GM12878 (cell line): ENCODE measurements around the gene RECQL5. TPM values are rescaled to one million over a fixed set of nuclear protein-coding genes. Genes with fewer than 3 reads are reported as not detected.

Experiments used
- ATAC-seq: fragments of 200-7000 bp; cut with Tn5 transposase; 3 replicates; pipeline ENCODE4 v1.9.1; 2020; ENCODE audit warnings: mild to moderate bottlenecking, moderate library complexity
- BruUV-seq: library from RNA; stranded (reverse); fragments of 400-500 nt; replicated peaks from 2 replicates; lab custom pipeline; 2021; lab: Mats Ljungman, UMichigan
- CTCF ChIA-PET: fragments of 300-600 bp; sonication (Branson Sonifier 250); formaldehyde crosslinking; extraction: SDS; loops from one replicate; lab custom pipeline; 2021; ENCODE audit warnings: inconsistent platforms; lab: Yijun Ruan, JAX
- POLR2A ChIA-PET: fragments of 350-600 bp; formaldehyde crosslinking; extraction: SDS; loops from one replicate; lab custom pipeline; 2021; ENCODE audit warnings: inconsistent platforms; lab: Charles Lee
- RAD21 ChIA-PET: fragments of 300-600 bp; sonication (Branson Sonifier 250); formaldehyde crosslinking; loops from one replicate; lab custom pipeline; 2023; ENCODE audit warnings: antibody characterized with exemption; ENCODE audit not compliant: unreplicated experiment; lab: Charles Lee
- SMC1A ChIA-PET: fragments of 300-600 bp; sonication (Branson Sonifier 250); formaldehyde crosslinking; loops from one replicate; lab custom pipeline; 2023; ENCODE audit not compliant: unreplicated experiment, uncharacterized antibody; lab: Charles Lee
- DNase-seq: peaks from one replicate; pipeline ENCODE4 v3.0.0-alpha.2; 2011; ENCODE audit warnings: low read depth, low spot score
- FAIRE-seq: peaks from 3 replicates; lab custom pipeline; 2011; peaks lifted over from hg19 to GRCh38; lab: Jason Lieb, UNC
- H2AFZ ChIP-seq: 2 replicates; pipeline ENCODE4 v1.6.0; 2011; ENCODE audit warnings: low read depth, low read length, control low read depth; ENCODE audit not compliant: control insufficient read depth
- H3K27ac ChIP-seq: 2 replicates; pipeline ENCODE4 v1.5.1; 2011; ENCODE audit warnings: control low read depth; ENCODE audit not compliant: control insufficient read depth, insufficient read depth
- H3K27me3 ChIP-seq, 2 experiments: replicated peaks in 1 of 2; 2 replicates each; pipeline versions ENCODE4 v1.6.0 to v1.6.1; 2011; ENCODE audit warnings: low read length in 1 of 2; ENCODE audit not compliant: control insufficient read depth in 2 of 2, insufficient read depth in 2 of 2
- H3K36me3 ChIP-seq, 2 experiments: 2 replicates each; pipeline ENCODE4 v1.5.1; 2011; ENCODE audit warnings: low read length in 1 of 2; ENCODE audit not compliant: control insufficient read depth in 2 of 2, insufficient read depth in 2 of 2
- H3K4me1 ChIP-seq: 2 replicates; pipeline ENCODE4 v1.6.1; 2011; ENCODE audit warnings: mild to moderate bottlenecking, low read length, moderate library complexity, mixed read lengths; ENCODE audit not compliant: control insufficient read depth, insufficient read depth
- H3K4me2 ChIP-seq: 2 replicates; pipeline ENCODE4 v1.6.0; 2011; ENCODE audit warnings: control low read depth; ENCODE audit not compliant: control insufficient read depth, insufficient read depth
- H3K4me3 ChIP-seq: fragments of 200-600 bp; sonication (generic); 2 replicates; pipeline ENCODE4 v1.5.1; 2016
- H3K79me2 ChIP-seq: 2 replicates; pipeline ENCODE4 v1.6.0; 2011; ENCODE audit warnings: low read length; ENCODE audit not compliant: control insufficient read depth, insufficient read depth
- H3K9ac ChIP-seq: 2 replicates; pipeline ENCODE4 v1.8.0; 2011; ENCODE audit warnings: low read length, control low read depth, mixed read lengths; ENCODE audit not compliant: control insufficient read depth, insufficient read depth
- H3K9me3 ChIP-seq: replicated peaks from 3 replicates; pipeline ENCODE4 v1.5.1; 2011; ENCODE audit warnings: mild to moderate bottlenecking, low read length; ENCODE audit not compliant: control insufficient read depth, insufficient read depth
- H4K20me1 ChIP-seq: 2 replicates; pipeline ENCODE4 v1.6.0; 2011; ENCODE audit not compliant: control insufficient read depth, insufficient read depth
- CBFB ChIP-seq: IDR thresholded peaks from 2 replicates; pipeline ENCODE4 v1.6.1; 2016; ENCODE audit warnings: antibody characterized with exemption, low read depth
- CEBPB ChIP-seq, 2 experiments: fragments of 150-350 bp in 1 of 2; IDR thresholded peaks; 2 replicates each; pipeline ENCODE4 v1.6.1; 2012 to 2014; ENCODE audit warnings: low read depth in 2 of 2, low read length in 2 of 2, borderline replicate concordance in 1 of 2, inconsistent platforms in 1 of 2
- EGR1 ChIP-seq, 2 experiments: IDR thresholded peaks; 1 replicate in 1 of 2; 2 replicates in 1 of 2; pipeline ENCODE4 v1.6.1; 2011 to 2012; ENCODE audit warnings: low read depth in 2 of 2, low read length in 2 of 2, borderline replicate concordance in 1 of 2, mild to moderate bottlenecking in 1 of 2, moderate library complexity in 1 of 2
- FOXM1 ChIP-seq: IDR thresholded peaks from 2 replicates; pipeline ENCODE4 v1.6.1; 2012; ENCODE audit warnings: low read depth, mild to moderate bottlenecking, inconsistent platforms, low read length, moderate library complexity
- IKZF1 ChIP-seq: fragments of 450-650 bp; conservative IDR thresholded peaks from 2 replicates; pipeline ENCODE4 v1.6.1; 2017; ENCODE audit warnings: antibody characterized with exemption, mild to moderate bottlenecking
- MTA2 ChIP-seq: fragments of 450-650 bp; IDR thresholded peaks from 2 replicates; pipeline ENCODE4 v1.6.1; 2016; ENCODE audit warnings: low read depth, mild to moderate bottlenecking, moderate library complexity
- NFYA ChIP-seq: IDR thresholded peaks from 2 replicates; pipeline ENCODE4 v1.6.1; 2011; ENCODE audit warnings: low read depth, mild to moderate bottlenecking, low read length, improper control_type of control experiment, borderline replicate concordance
- NR2C1 ChIP-seq: fragments of 450-650 bp; IDR thresholded peaks from 2 replicates; pipeline ENCODE4 v1.6.1; 2017; ENCODE audit warnings: antibody characterized with exemption, mild to moderate bottlenecking, moderate library complexity
- NR2F1 ChIP-seq: fragments of 450-650 bp; conservative IDR thresholded peaks from 2 replicates; pipeline ENCODE4 v1.6.1; 2017; ENCODE audit warnings: mild to moderate bottlenecking
- PAX5 ChIP-seq: IDR thresholded peaks from 2 replicates; pipeline ENCODE4 v1.6.1; 2011; ENCODE audit warnings: low read depth, low read length, borderline replicate concordance
- POLR2AphosphoS5 ChIP-seq: IDR thresholded peaks from 2 replicates; pipeline ENCODE4 v1.6.1; 2011; ENCODE audit warnings: mild to moderate bottlenecking, low read length, inconsistent platforms
- TBL1XR1 ChIP-seq: IDR thresholded peaks from 2 replicates; pipeline ENCODE4 v1.6.1; 2012; ENCODE audit warnings: low read depth, low read length, improper control_type of control experiment
- YBX1 ChIP-seq: fragments of 450-650 bp; IDR thresholded peaks from 2 replicates; pipeline ENCODE4 v1.6.1; 2016; ENCODE audit warnings: antibody characterized with exemption
- ZNF217 ChIP-seq: fragments of 450-650 bp; IDR thresholded peaks from 2 replicates; pipeline ENCODE4 v1.6.1; 2017; ENCODE audit warnings: antibody characterized with exemption, mild to moderate bottlenecking
- ZSCAN29 ChIP-seq: fragments of 450-650 bp; IDR thresholded peaks from 2 replicates; pipeline ENCODE4 v1.6.1; 2017; ENCODE audit warnings: mild to moderate bottlenecking, moderate library complexity
- WGBS: methylation state at CpG from one replicate; pipeline ENCODE4 v1.1.6; 2016; ENCODE audit warnings: low lambda C conversion rate; ENCODE audit not compliant: insufficient replicate concordance, insufficient coverage; ENCODE audit errors: missing lambda C conversion rate; 5-methylcytosine and 5-hydroxymethylcytosine counted together
- in situ Hi-C: fragments of 300-500 bp; cut with MboI; formaldehyde crosslinking; loops from 9 replicates; pipeline ENCODE4 v1.14.3; 2018; ENCODE audit warnings: mixed read lengths
- intact Hi-C: fragments of 100-400 bp; cut with micrococcal nuclease; formaldehyde crosslinking; loops from one replicate; pipeline ENCODE4 v1.14.2; 2022; ENCODE audit not compliant: unreplicated experiment
- polyA plus RNA-seq, 11 experiments: library from polyadenylated mRNA; depleted of rRNA in 4 of 11; unstranded in 6 of 11; stranded (reverse) in 5 of 11; fragments of >200 nt; fragmentation: Nextera tagmentation in 4 of 11; fragmentation: Illumina TruSeq in 1 of 11; extraction: Ambion mirVana in 4 of 11; extraction: Trizol in 1 of 11; gene quantifications; 1 replicate in 1 of 11; 2 replicates in 10 of 11; pipeline versions ENCODE4 v1.2.1 to v1.2.3, GENCODE V29; 2011 to 2016; ENCODE audit warnings: inconsistent platforms in 2 of 11, missing spikeins in 2 of 11, low read depth in 1 of 11
- total RNA-seq, 4 experiments: library from RNA; depleted of rRNA in 3 of 4; stranded (reverse); fragments of >200 nt in 3 of 4; fragmentation: Illumina TruSeq in 1 of 4; extraction: Trizol in 1 of 4; gene quantifications; 2 replicates each; pipeline versions ENCODE4 v1.2.1 to v1.2.3, GENCODE V29; 2013 to 2021
- TF ChIP-seq, protein P1 (sequence below): fragments of 450-650 bp; conservative IDR thresholded peaks from 2 replicates; pipeline ENCODE4 v1.6.1; 2017; ENCODE audit warnings: mild to moderate bottlenecking, moderate library complexity
- TF ChIP-seq, protein P2 (sequence below): fragments of 450-650 bp; IDR thresholded peaks from 2 replicates; pipeline ENCODE4 v1.6.1; 2017; ENCODE audit warnings: mild to moderate bottlenecking, moderate library complexity

The RECQL5 gene
- total and polyA plus RNA-seq, 10 of the 15 experiments (the other 5 are each of a cell fraction or from before 2014, with no cell fraction given) = 3.6 to 30.6 (median 20.1) TPM

DNA sequence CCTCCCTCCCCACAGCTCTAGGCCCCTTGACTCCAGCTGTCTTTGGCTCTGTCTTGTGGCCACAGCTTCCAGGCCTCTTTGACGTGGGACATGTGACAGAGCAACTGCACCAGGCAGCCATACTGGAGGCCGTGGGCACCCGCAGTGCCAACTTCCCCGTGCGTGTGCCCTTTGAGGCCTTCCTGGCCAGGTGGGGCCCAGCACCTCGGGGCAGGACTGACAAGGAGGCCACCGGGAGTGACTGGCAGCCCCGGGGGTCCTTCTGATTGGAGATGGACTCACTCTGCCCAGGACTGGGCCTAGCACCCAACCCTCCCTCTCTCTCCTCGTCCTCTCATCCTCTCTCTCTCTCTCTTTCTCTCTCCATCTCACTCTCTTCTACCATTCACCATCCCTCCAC lies 63.8 kb downstream of the RECQL5 start:
- BruUV-seq = no TSS peak
- TF ChIP-seq ZSCAN29 (no peak), NR2C1 (no peak), NFYA (no peak), CEBPB (IDR thresholded peaks at IDR 0.05; ENCODE audit: borderline replicate concordance in 1 of 2, low read depth in 2 of 2, low read length in 2 of 2) (no peak), FOXM1 (no peak), IKZF1 (no peak), TBL1XR1 (no peak), POLR2AphosphoS5 (no peak), PAX5 (no peak), NR2F1 (no peak), CBFB (no peak), MTA2 (no peak), YBX1 (no peak), EGR1 (IDR thresholded peaks at IDR 0.05; ENCODE audit: borderline replicate concordance in 1 of 2, low read depth in 2 of 2, low read length in 2 of 2) (no peak), ZNF217 (no peak)
- TF ChIP-seq, protein P1, sequence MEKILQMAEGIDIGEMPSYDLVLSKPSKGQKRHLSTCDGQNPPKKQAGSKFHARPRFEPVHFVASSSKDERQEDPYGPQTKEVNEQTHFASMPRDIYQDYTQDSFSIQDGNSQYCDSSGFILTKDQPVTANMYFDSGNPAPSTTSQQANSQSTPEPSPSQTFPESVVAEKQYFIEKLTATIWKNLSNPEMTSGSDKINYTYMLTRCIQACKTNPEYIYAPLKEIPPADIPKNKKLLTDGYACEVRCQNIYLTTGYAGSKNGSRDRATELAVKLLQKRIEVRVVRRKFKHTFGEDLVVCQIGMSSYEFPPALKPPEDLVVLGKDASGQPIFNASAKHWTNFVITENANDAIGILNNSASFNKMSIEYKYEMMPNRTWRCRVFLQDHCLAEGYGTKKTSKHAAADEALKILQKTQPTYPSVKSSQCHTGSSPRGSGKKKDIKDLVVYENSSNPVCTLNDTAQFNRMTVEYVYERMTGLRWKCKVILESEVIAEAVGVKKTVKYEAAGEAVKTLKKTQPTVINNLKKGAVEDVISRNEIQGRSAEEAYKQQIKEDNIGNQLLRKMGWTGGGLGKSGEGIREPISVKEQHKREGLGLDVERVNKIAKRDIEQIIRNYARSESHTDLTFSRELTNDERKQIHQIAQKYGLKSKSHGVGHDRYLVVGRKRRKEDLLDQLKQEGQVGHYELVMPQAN = no peak
- TF ChIP-seq, protein P2, sequence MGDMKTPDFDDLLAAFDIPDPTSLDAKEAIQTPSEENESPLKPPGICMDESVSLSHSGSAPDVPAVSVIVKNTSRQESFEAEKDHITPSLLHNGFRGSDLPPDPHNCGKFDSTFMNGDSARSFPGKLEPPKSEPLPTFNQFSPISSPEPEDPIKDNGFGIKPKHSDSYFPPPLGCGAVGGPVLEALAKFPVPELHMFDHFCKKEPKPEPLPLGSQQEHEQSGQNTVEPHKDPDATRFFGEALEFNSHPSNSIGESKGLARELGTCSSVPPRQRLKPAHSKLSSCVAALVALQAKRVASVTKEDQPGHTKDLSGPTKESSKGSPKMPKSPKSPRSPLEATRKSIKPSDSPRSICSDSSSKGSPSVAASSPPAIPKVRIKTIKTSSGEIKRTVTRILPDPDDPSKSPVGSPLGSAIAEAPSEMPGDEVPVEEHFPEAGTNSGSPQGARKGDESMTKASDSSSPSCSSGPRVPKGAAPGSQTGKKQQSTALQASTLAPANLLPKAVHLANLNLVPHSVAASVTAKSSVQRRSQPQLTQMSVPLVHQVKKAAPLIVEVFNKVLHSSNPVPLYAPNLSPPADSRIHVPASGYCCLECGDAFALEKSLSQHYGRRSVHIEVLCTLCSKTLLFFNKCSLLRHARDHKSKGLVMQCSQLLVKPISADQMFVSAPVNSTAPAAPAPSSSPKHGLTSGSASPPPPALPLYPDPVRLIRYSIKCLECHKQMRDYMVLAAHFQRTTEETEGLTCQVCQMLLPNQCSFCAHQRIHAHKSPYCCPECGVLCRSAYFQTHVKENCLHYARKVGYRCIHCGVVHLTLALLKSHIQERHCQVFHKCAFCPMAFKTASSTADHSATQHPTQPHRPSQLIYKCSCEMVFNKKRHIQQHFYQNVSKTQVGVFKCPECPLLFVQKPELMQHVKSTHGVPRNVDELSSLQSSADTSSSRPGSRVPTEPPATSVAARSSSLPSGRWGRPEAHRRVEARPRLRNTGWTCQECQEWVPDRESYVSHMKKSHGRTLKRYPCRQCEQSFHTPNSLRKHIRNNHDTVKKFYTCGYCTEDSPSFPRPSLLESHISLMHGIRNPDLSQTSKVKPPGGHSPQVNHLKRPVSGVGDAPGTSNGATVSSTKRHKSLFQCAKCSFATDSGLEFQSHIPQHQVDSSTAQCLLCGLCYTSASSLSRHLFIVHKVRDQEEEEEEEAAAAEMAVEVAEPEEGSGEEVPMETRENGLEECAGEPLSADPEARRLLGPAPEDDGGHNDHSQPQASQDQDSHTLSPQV = no peak

More for the DNA sequence above, 63.8 kb downstream of the RECQL5 start:
- FAIRE-seq (no peak), ATAC-seq (no peak), DNase-seq (no peak)
- RAD21 ChIA-PET = interaction anchor here (0.7 kb wide), 1 partner anchor 47 kb away, joined by 8 read pairs; no protein-coding TSS in a partner anchor
- intact Hi-C loops (no loop called here), in situ Hi-C loops (no loop called here)
- H3K4me1 ChIP-seq = no peaks in the 10 kb centered on the region
- H3K36me3 ChIP-seq = no peaks in the 10 kb centered on the region
- H3K9me3 ChIP-seq = no peaks in the 10 kb centered on the region
- no peaks in the 10 kb centered on the region; the same call in 1 of the 2 replicates for H4K20me1 ChIP-seq
- no peaks in the 10 kb centered on the region for H3K79me2 ChIP-seq
- SMC1A ChIA-PET = interaction anchor here (1.4 to 3.0 kb wide), 3 partner anchors 143 to 146 kb away, joined by 5 to 18 read pairs (median 5); no protein-coding TSS in a partner anchor
- H3K4me3 ChIP-seq = no peak overlapping the region
- CTCF ChIA-PET = interaction anchor here (0.7 to 7.1 kb wide), 6 partner anchors 12 to 146 kb away, joined by 4 to 164 read pairs (median 8); partner anchors contain the start of gene SMIM5
- no peak overlapping the region for H3K4me2 ChIP-seq
- WGBS = 47% methylated on average over 9 of the region's 9 CpGs
- no peak overlapping the region for H3K9ac ChIP-seq
- H3K27me3 ChIP-seq = no peaks in the 10 kb centered on the region
- no peak overlapping the region for H2AFZ ChIP-seq
- no peak overlapping the region for H3K27ac ChIP-seq
- POLR2A ChIA-PET = no interaction called here
